Femur (tissue), 1 donor: ENCODE measurements around the gene MTA3.
"Not testable (repeated sequence)": the region's sequence is repeated elsewhere in the genome, so short reads cannot be mapped to it uniquely, and the experiment has no call there.

Experiments
- DNase-seq: peaks from one replicate; pipeline ENCODE4 v3.0.0-alpha.2; 2017

MTA3 gene

DNA sequence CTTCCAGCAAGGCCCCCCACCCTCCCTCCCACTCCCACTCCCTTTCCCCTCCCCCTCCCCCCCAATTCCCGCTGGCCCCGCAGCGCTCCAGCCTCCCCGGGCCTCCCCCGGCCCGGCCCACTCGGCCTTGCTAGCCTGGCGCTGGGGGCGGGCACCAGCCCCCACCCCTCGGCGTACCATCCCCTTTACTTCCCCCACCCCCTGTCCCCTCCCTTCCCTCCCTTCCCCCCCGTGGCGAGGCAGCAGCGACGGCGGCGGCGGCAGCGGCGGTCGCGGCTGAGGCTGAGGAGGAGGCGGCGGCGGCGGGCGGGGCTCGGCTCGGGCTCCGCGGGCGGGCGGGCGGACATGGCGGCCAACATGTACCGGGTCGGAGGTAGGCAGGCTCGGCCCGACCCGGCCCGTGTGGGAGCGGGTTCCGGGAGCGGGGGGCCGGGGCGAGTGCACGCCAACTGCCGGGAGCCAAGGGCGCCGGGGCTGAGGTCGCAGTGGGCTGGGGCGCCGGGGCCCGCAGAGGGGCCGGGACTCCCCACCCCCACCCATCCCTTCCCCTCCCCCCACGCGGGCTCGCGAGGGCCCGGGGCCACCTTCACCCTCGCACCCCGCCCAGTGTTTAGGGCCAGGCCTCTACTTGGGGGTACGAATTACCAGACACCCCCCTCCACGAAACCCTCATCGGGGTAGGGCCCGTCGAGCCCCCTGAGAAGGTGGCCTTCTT is at the start of gene MTA3:
MTA3 (plus strand) TSS at position 232 of the 715 bp plus-strand sequence; CDS start at position 346, 114 bp downstream.
- peak; percentile 81 for DNase-seq

DNA sequence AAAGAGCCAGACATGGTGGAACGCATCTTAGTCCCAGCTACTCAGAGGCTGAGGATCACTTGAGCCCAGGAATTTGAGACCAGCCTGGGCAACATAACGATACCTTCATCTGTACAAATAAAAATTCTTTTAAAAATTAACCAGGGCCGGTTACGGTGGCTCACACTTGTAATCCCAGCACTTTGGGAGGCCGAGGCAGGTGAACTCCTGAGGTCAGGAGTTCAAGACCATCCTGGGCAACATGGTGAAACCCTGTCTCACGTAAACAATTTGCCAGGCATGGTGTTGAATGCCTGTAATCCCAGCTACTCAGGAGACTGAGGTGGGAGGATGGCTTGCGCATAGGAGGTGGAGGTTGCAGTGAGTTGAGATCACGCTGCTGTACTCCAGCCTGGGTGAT is 48.8 kb upstream of the MTA3 start:
- no peak for DNase-seq

DNA sequence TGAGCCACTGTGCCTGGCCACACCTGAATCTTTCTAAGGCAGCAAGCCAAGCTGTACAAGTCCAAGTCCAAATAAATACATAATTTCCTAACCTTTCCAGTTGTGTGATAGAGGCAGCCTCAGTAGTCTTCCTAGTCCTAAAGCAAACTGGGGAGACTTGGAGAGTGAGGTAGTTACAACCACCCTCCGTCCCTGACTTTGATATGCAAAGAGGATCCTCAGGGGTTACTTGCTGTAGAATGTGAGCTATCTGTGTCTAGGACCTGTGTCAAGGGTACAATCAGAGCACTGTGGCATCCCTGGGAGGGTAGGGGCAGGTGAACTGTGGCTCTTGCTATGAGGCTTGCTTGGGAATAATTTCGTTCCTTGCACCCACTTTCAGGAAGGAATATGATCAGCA is 46.4 kb upstream of the MTA3 start:
- no peak for DNase-seq

DNA sequence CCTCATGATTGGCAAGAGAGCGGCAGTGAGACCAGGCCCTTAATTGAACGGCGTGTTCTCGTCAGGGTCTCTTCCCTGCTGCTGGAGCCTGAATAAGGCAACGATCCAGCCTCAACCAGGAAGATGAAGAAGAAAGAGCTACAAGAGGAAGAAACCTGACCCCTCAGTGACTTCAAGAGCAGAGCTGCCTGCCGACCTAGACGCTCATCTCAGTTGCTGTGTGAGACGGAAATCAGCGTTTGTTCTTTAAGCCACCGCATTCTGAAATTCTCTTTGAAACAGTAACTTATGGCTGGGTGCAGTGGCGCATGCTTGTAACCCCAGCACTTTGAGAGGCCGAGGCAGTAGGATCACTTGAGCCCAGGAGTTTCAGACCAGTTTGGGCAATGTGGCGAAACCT is 45.1 kb upstream of the MTA3 start:
- no peak for DNase-seq

DNA sequence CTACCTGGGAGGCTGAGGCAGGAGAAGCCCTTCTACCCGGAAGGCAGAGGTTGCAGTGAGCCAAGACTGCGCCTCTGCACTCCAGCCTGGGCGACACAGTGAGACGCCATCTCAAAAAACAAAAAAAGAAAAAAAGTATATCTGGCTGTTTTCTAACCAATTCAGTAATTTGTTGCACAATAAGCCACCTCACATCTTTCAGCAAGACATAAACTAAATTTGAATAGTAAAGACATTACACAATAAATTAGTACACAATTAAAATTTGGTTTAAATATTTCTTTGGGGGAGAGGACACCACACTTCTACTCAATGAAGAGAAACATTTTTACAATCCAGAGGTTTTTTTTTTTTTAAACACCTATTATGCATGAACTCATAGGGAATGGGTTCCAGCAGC is 36.0 kb upstream of the MTA3 start:
- DNase-seq: no peak

DNA sequence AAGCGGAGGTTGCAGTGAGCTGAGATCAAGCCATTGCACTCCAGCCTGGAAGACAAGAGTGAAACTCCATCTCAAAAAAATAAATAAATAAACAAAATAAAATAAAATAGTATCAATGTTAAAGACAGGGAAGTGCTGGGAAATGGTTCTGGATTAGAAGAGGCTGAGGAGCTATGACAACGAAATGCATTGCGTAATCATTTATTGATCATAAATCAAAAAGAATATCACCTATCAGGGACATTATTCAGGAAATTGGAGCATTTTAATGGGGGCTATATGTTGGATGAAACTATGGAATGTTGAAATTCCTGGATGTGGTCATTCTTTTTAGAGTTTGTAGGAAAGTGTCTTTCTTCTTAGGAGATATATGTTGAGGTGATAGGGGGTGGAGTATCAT is 30.9 kb upstream of the MTA3 start:
- no peak for DNase-seq

DNA sequence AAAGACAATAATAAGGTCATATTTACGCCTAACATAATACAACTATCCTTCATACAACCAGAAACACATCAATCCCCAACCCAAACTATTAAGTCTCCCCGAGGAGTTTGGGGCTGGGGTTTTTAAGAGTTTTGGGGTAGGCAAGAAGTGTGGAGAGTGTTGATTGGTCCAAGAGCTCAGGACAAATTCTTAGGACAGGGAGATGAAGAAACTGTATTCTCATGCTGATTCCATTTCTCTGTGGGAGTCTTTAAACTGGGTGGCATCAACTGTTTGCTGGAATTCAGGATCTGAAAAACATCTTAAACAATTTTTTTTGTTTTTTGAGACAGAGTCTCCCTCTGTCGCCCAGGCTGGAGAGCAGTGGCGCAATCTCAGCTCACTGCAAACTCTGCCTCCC is 25.6 kb upstream of the MTA3 start:
- no peak for DNase-seq

DNA sequence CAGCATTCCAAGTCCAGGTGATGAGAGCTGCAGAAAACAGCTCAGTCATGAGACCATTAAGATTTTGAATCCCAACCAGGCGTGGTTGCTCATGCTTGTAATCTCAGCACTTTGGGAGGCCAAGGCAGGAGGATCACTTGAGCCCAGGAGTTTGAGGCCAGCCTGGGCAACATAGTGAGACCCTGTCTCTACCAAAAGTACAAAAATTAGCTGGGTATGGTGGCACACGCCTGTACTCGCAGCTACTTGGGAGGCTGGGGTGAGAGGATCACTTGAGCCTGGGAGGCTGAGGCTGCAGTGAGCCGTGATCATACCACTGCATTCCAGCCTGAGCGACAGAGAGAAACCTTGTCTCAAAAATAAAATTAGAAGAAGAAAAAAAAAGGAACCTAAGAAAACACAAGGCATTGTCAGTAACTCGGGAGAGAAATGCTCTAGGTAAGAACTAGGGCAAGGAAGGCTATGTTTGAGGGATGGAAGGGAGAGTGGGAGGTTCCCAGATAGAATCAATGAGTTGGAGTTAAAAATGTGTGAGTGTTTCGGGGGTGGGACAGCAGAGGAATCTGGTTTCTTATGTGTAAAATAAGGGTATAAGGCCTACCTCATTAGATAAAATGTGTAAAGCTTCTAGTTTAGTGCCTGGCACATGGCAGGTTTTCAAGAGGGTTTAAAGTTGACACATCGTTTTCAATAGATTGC is 23.3 kb upstream of the MTA3 start:
- DNase-seq: no peak

DNA sequence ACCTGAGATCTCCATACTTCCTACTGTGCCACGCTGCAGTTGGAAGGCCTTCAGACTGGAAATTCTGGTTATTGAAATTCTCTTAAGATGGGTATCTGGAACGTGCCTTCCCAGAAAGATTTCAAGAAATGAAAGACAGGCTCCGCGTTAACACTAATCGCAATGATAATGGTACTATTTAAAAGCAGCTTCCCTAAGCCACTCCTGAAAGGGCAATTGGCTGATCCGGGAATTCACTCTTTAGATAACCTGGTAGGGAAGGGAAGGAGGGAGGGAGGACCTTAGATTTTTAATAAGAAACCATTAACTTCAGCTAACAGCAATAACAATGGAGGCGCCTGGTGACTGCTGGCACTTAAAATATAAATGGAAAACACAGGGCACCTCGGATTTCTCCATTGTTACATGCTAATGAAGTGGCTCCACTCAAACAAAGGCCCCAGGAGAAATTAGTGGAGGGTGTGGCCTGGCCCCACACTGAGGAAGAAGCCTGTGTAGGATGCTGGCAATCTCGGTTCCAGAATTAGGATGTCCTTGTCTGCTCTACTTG is 22.5 kb upstream of the MTA3 start:
- DNase-seq: no peak

DNA sequence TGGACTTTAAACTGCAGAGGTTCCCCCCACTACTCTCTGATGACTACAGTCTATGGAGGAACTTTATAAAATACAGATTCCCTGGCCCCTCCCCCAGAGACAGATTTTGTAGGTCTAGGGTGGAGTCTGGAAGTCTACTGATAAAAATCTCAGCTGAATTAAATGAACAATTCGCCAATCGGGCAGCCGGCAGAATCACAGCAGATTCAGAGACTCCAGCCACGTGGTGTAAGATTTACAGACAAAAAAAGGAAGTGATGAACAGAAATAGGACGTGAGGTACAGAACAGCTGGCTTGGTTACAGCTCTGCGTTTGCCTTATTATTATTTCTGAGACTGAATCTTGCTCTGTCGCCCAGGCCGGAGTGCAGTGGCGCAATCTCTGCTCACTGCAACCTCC is 21.4 kb upstream of the MTA3 start:
- DNase-seq: no peak

DNA sequence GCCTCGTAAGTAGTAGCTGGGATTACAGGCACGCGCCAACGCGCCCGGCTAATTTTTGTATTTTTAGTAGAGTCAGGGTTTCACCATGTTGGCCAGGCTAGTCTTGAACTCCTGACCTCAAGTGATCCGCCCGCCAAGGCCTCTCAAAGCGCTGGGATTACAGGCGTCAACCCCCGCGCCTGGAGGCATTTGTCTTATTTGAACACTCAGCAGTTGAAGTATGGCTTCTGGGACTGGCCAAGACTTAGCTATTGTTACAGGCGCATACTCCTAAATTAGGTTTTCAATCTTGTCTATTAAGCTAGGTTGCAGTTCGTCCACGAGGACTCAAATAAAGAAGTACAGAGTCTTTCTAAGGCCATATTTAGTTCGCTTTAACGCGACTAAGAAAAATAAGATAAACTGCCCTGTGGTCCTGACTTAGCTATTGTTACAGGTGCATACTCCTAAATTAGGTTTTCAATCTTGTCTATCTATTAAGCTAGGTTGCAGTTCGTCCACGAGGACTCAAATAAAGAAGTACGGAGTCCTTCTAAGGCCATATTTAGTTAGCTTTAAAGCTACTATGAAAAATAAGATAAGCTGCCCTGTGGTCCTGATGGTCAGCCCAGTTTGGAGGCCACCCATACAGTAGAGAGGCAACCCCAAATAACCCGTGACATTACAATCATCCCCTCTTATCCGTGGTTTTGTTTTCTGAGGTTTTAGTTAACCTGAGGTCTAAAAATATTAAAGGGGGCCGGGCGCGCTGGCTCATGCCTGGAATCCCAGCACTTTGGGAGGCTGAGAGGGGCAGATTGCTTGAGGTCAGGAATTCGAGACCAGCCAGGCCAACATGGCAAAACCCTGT is 20.8 kb upstream of the MTA3 start:
- DNase-seq: no peak

DNA sequence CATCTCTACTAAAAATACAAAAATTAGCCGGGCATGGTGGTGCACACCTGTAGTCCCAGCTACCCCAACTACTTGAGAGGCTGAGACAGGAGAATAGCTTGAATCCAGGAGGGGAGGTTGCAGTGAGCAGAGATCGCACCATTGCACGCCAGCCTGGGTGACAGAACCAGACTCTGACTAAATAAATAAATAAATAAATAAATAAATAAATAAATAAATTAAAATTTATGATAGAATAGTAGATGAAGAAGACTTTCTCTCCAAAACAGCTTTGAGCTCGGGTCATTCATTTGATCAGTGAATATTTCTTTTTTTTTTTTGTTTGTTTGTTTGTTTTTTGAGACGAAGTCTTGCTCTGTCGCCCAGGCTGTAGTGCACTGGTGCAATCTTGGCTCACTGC is 17.6 kb upstream of the MTA3 start:
- no peak for DNase-seq

DNA sequence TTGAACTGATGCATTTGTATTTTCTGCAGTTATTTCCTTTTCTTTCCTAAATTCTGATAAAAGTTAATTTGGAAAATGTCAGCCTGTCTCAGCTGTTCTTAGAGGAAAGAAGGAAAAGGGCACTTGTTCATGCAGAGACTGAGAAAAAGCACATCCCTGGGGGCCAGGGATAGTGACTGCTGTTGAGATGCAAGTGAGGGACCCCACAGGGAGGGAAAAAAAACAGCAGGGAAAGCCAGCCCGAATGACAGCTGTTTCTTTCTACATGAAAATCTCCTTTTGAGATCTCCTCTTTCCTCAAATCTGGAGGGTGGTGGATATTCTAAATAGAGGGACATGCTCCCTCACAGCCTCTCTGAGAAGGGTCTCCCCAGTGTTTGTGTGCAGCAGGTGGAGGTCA is 14.0 kb upstream of the MTA3 start:
- DNase-seq: no peak

DNA sequence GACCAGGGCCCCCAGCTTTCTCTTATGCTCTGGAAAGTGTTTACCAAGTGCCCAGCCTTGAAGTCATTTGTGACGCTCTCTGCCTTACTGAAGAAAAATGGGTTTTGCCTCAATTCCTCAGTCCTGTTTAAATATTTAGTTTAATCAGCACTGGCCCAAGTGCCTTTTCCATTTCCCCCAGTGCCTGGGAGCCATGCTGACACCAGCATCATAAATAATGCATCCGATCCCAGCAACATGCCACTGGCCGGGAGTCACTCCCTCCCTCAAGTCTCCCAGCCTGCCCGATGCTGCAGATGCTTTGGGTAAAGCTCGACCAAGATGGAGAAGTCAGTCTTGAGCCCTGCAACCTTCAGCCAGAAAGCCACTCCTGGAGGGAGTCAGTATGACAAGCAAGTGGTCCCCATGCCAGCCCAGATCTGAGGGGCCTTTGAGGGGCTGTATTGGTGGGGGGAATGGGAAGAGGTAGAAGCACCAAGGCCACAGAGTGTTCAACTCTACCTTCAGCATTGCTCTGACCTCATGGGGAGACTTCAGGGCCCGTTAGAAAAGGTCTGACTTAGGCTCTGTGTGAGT is 12.0 kb upstream of the MTA3 start:
- DNase-seq: no peak

DNA sequence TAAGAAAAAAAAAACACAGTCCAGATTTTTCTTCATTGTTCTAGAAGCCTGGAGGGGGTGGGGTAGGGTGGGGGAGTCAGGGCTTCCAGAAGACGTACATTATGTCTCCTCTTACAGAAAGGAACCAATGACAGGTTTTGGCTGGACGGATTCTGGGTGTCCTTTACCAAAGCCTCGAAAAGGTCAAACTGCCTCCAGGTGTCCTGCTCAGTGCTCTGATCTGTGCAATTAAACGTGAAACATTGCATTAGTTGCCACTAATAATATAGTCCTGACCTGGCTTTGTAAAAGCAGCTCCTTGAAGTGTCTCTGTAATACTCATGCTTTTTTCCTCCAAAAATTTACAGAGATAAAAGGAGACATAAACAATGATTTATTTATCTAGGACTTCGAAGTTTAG is 11.1 kb upstream of the MTA3 start:
- DNase-seq: no peak

DNA sequence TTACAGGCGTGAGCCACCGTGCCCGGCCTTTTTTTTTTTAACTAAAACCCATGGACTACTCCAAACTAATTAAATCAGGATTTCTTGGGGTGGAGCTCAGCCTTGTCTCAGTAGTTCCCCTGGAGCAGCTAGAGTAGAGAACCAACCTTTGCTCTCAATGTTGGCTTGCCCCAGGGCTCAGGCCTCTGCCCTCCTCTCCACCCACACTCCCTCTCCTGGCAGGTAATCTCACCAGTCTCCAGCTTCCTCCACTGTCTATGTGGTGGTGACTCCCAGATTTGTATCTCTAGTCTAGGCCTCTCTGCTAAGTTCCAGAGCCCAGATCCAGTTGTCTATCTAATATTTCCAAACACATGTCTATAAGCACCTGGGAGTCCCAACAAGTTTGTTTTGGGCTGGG is 9.6 kb upstream of the MTA3 start:
- DNase-seq: no peak

DNA sequence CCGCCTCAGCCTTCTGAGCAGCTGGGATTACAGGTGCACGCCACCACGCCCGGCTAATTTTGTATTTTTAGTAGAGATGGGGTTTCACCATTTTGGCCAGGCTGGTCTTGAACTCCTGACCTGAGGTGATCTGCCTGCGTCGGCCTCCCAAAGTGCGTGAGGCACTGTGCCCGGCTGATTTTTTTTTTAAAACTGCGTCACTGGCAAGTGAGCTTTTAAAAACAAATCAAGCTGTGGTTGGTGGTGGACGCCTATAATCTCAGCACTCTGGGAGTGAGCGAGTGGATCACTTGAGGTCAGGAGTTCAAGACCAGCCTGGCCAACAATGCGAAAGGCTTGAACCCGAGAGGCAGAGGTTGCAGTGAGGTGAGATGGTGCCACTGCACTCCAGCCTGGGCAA is 8.3 kb upstream of the MTA3 start:
- not testable (repeated sequence) for DNase-seq

DNA sequence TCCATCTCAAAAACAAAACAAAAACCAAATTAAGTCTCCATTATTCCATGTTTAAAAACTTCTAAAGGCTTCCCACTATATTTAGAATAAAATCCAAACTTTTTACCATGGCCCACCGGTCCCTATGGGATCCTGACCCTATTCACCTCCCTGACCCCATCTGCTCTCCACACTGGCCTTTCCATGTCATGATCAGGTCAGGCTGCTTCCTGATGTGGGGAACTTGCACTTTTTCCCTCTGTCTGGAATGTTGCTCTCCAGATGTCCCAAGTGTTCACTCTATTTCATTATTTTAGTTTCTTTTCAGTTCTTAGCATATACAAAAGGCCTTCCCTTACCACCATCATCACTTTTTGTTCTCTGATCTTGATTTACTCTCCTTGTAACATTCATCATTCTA is 7.5 kb upstream of the MTA3 start:
- no peak for DNase-seq

DNA sequence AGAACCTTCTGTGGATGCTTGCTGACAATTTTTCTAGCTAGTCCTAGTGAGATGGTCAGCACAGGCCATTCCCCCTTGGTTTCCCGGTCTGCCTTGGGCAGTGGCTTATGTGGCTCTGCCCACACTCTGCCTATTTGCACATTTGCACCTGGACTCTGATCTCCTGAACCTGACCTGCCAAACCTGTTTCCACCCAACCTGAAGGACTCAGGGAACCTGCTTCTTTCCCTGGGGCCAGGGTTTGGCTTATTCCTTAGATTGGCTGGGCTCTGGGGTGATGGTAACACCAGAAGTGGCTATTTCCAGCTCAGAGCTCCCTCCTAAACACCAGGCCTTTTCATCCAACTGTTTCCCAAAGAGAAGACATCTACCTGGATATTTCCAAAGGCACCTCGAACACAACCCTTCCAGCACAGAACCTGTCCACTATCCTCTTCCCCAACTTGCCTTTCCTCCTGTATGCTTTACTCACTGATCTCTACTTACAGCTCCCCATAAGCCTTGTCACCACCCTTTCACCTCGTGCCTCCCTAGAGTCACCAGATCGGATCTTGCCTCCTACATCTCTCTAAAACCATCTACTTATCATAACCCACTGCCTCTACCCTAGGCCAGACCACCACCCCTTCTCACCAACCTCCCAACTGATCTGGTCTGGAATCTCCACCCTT is 5.8 kb upstream of the MTA3 start:
- DNase-seq: no peak

DNA sequence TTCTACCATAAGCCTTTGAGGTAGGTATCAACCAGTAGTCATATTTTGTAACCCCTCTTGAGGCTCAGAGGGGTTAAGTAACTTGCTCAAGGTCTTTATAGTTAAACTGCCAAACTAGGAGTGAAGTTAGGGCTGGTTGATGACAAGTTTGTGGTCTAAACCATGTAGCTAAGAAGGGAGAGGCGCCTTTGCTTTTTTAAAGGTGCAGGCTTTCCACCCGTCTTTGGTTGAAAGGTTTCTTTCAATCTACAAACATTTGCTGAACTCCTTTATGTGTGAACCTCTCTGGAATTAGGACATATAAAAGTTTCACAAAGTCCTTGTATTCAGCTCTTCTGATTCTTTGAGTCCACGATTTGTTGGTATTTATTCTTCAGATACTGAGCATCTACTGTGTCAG is 2.4 kb upstream of the MTA3 start:
- no peak for DNase-seq

DNA sequence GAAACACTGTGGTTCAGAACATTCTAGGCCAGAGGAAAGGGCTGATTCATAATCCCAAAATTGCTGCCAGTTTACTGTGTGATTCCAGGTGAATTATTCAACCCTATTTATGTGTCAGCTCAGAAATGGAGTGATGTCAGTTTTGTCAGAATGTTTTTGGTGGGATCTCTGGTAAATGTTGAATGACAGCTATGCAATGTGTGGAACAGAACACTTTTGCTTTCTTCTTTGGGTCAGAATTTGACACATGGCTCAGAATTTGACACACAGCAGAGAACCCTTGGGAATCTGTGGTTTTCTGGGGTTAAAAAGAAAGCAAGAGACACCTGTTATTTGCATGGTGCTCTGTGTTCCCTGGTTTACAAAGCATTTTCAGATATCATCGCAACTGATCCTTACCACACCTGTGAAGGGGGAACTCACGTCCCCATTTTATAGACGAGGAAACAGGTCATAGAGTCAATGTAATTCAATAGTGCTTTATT is 1.6 kb upstream of the MTA3 start:
- DNase-seq: no peak

DNA sequence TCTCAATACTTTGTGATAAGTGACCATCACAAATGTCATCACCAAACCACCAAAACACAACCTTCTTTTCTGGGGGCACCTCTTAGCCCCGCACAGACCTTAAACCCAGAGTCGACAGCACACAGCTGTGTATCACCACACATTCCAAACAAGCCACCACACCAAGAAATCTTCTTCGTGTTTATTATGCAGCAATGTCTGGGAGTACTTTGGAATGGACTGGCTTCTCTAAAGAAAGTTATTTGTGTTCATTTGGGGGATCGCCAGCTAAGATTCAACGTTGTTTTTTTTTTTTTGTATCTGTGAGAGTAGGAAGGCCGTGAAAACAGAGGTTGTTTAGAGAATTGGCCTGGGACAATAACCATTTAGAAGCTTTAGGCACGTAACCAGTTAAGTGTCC is 1.1 kb upstream of the MTA3 start:
- no peak for DNase-seq
